T47D (cell line): ENCODE results near the gene EVA1A.
"Not testable (repeated sequence)": the region's sequence is repeated elsewhere in the genome, so short reads cannot be mapped to it uniquely, and the experiment has no call there.

Experiments used
- DNase-seq, 2 experiments: peaks; one replicate each; pipeline versions ENCODE4 v3.0.0 to v3.0.0-alpha.2; 2011 to 2012; ENCODE audit warnings: low read depth in 1 of 2, low spot score in 1 of 2
- JUND ChIP-seq: IDR thresholded peaks from 2 replicates; pipeline ENCODE4 v1.6.1; 2012; ENCODE audit warnings: low read depth
- in situ Hi-C: cut with HindIII; loops from 2 replicates; pipeline ENCODE4 v1.10.0; 2016; ENCODE audit warnings: low sequenced_read_pairs, low pct_unique_long_range_greater_than_20kb

Gene EVA1A

DNA sequence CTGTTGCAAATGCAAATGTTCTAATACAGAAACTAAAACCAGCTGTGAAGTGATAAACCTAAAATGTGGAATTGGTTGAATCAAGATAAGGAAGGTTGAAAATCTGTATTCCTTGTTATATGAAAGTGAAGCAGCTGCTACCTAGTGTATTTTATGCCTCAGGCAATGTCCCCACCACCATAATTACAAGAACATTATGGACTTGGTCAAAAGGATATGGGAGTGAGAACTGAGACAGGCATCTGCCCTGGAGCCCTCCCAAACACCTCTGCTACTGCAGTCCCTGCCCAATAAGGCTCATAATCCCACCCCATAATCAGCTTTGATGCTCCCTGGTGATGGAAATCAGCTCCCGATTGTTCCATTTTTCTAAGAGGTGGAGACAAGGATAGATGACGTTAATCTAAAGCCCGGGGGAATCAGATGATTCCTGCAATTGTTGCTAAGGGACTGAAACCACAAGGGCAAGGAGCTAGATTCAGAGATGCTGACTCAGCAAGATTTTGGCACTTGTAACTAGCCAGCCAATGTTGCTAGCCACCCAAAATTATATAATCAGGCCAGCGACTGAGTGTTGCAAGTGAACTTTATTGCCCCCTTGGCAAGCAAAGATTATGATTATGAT, 69.5 kb downstream of the EVA1A start:
- no peak for TF ChIP-seq JUND
- in situ Hi-C loops, result no loop called here
- DNase-seq, result no peak

DNA sequence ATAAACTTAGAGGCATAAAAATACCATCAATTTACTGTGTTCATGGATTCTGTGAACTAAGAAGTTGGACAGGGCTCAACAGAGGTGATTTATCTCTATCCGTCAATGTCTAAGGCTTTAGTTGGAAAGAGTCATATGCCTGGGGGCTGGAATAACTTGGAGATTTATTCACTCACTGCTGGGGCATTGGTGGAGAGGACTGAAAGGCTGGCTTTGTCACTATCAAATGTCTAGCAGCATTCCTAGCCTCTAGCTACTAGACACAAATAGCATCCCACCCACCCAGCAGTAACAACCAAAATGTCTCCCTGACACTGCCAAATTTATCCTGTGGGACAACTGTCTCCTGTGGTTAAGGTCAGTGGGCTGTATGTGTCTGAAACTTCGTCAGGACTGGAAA, 71.0 kb downstream of the EVA1A start:
- DNase-seq, result no peak
- TF ChIP-seq JUND, result no peak
- in situ Hi-C loops, result no loop called here

DNA sequence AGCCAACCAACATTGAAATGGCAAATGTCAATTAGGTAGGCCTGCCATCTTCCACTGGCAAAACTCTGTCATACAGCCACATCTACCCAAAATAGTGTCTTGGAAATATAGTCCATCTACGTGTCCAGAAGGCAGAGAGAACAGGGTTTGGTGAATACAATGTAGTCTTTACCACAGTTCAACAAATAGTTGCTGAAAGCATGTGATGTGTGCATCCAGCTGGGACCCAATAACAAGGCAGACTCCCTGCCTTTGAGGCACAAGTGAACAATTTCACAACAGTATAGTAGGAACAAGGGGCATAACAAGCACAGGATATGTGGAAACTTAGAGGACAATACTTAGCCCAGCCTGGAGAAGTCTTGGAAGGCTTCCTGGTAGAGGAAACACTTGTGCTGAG, 72.6 kb downstream of the EVA1A start:
- no peak for DNase-seq
- in situ Hi-C loops, result no loop called here

DNA sequence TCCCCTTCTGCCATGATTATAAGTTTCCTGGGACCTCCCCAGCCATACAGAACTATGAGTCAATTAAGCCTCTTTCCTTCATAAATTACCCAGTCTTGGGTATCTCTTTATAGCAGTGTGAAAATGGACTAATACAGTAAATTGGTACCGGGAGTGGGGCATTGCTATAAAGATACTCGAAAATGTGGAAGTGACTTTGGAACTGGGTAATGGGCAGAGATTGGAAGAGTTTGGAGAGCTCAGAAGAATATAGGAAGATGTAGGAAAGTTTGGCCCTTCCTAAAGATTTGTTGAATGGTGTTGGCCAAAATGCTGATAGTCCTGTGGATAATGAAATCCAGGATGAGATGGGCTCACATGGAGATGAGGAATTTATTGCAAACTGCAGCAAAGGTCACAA, 74.0 kb downstream of the EVA1A start:
- in situ Hi-C loops, result not testable (repeated sequence)

More for the DNA sequence above, 72.6 kb downstream of the EVA1A start:
- no peak for TF ChIP-seq JUND

GRCh38 chr2:75484840-75485239, 75.9 kb downstream of the EVA1A start:
- DNase-seq, result no peak
- in situ Hi-C loops, result no loop called here
- TF ChIP-seq JUND, result no peak

More for the DNA sequence above, 74.0 kb downstream of the EVA1A start:
- DNase-seq, result not testable (repeated sequence)

GRCh38 chr2:75483878-75484277, 76.9 kb downstream of the EVA1A start:
- in situ Hi-C loops, result no loop called here
- no peak for DNase-seq
- TF ChIP-seq JUND, result no peak

DNA sequence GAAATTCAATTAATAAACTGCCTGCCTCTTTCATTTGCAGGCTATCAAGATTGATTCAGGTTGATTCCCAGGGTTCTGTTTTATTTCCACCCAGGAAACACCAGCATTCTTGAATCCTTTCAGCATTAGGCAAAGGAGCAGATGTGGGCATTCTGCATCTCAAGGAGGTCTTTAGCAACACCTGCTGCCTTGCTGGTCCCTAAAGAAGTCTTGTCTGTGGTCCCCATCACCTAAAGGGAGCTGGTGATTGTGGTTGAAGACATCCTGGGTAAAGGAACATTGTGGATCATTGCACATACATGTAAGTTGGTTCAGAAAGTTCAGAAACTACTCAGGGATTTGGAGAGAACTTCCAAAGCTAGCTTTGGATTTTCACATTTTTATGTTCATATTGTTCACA, 78.3 kb downstream of the EVA1A start:
- in situ Hi-C loops, result no loop called here
- TF ChIP-seq JUND, result no peak
- no peak for DNase-seq

GRCh38 chr2:75480971-75481836, 79.5 kb downstream of the EVA1A start:
- DNase-seq, result peak in 1 of 2 experiments; percentile 19
- TF ChIP-seq JUND, result no peak
- in situ Hi-C loops, result no loop called here

DNA sequence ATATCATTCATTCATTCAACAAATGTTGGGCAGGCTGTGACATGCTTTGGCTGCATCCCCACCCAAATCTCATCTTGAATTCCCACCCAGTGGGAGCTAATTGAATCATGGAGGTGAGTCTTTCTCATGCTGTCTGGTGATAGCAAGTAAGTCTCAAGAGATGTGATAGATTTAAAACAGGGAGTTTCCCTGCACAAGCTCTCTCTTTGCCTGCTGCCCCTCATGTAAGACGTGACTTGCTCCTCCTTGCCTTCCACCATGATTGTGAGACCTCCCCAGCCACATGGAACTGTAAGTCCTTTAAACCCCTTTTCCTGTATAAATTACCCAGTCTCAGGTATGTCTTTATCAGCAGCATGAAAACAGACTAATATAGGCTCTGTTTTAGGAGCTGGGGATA, 83.0 kb downstream of the EVA1A start:
- DNase-seq, in situ Hi-C loops: not testable (repeated sequence)

GRCh38 chr2:75476761-75477160, 84.0 kb downstream of the EVA1A start:
- in situ Hi-C loops, result no loop called here
- TF ChIP-seq JUND, result no peak
- DNase-seq, result no peak

DNA sequence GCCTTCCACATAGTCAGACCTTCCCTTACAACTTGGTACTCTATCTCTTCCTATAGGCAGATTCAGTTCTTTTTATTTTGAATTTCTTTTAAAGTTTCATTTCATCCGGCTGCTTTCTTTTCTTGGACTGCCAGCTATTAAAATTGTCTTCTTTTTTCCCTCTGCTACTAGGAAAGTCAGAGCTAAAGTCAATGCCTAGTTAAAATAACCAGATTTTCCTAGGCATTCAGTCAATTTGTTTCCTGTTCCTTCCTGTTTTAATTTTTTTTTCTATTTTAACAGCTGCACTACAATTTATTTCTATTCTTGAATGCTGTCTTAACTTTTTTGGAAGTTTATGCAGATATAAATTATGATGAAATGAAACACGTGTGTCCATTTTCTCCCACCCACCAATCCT, 84.8 kb downstream of the EVA1A start:
- in situ Hi-C loops, result no loop called here
- no peak for TF ChIP-seq JUND
- no peak for DNase-seq

DNA sequence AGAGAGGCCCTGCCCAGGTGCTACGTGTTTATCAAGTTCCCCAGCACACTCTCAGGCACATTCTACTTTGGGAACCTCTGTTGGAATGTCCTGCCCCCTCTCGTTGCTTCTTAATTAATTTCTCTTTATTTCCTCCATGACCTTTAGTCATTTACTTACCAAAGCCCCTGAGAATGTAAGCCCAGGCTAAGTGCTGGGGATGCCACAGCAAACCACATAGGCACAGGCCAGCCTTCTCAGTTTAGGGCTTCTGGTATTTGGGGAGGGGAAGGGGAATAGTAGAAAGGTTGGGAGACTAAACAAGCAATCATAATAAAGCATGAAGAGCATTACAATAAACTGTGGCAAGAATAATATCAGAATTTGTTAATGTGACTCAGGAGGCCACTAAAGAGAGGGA, 85.7 kb downstream of the EVA1A start:
- in situ Hi-C loops, result no loop called here
- TF ChIP-seq JUND, result no peak
- no peak for DNase-seq

DNA sequence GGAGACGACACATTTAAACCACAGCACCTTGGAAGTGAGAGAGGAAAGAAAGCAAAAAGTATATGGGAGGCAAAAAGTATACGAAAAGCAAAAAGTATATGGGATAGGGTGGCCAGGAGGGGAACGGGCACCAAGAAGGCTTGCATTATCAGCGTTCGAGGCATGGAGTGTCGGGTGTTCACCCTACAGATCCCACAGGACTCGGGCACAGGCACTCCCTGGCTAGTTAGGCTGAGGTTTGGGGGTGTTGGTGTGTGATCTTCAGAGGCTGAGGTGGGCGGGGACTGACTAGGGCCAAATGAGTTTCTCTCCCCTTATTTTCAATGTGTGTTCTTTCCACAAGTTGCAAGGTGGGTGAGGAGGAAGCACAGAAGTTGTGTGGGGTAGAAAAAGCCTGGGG, 86.6 kb downstream of the EVA1A start:
- no peak for DNase-seq
- in situ Hi-C loops, result no loop called here
- no peak for TF ChIP-seq JUND
